ENCODE results near the gene HMX3. TPM values are rescaled to one million over a fixed set of nuclear protein-coding genes. Genes with fewer than 3 reads are reported as not detected.

HMX3 gene
- total RNA-seq, 1 donor from 2014 or later, result not detected

DNA sequence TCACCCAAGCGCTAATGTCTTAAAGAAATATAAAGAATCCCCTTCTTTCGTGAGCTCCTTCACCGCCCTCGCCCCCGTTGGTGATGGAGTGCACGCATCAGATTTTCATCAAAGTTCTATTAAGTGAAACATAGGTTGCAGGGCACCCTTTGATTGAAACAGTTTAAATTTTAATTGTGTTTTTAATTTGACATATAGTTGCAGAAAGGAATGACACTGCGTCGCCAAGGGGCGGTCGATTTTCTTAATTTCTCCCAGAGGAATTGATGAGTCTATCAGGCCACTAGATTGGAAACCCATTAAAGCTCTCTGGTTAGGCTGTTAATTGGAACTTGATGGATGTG, 8.0 kb downstream of the HMX3 start:
- peaks cover 95% of the 10 kb centered on the region for H3K27me3 Mint-ChIP-seq (ENCODE audit: low read depth)
- DNase-seq (ENCODE audit: low spot score in 2 of 2, unreplicated experiment in 2 of 2), result no peak
- H3K4me3 Mint-ChIP-seq, result no peak overlapping the region
- H3K9me3 Mint-ChIP-seq, result no peaks in the 10 kb centered on the region
- no peak overlapping the region for H3K27ac Mint-ChIP-seq
- no peaks in the 10 kb centered on the region for H3K36me3 Mint-ChIP-seq
- TF ChIP-seq, protein P1, sequence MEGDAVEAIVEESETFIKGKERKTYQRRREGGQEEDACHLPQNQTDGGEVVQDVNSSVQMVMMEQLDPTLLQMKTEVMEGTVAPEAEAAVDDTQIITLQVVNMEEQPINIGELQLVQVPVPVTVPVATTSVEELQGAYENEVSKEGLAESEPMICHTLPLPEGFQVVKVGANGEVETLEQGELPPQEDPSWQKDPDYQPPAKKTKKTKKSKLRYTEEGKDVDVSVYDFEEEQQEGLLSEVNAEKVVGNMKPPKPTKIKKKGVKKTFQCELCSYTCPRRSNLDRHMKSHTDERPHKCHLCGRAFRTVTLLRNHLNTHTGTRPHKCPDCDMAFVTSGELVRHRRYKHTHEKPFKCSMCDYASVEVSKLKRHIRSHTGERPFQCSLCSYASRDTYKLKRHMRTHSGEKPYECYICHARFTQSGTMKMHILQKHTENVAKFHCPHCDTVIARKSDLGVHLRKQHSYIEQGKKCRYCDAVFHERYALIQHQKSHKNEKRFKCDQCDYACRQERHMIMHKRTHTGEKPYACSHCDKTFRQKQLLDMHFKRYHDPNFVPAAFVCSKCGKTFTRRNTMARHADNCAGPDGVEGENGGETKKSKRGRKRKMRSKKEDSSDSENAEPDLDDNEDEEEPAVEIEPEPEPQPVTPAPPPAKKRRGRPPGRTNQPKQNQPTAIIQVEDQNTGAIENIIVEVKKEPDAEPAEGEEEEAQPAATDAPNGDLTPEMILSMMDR (IDR thresholded peaks at IDR 0.05; ENCODE audit: unreplicated experiment), result no peak
- H3K4me1 Mint-ChIP-seq, result peaks cover 14% of the 10 kb centered on the region

GRCh38 chr10:123144697-123145541, 9.1 kb downstream of the HMX3 start:
- H3K36me3 Mint-ChIP-seq, result no peaks in the 10 kb centered on the region
- H3K9me3 Mint-ChIP-seq, result no peaks in the 10 kb centered on the region
- no peak overlapping the region for H3K4me3 Mint-ChIP-seq
- H3K27me3 Mint-ChIP-seq (ENCODE audit: low read depth), result peaks cover 94% of the 10 kb centered on the region
- no peak for DNase-seq (ENCODE audit: low spot score in 2 of 2, unreplicated experiment in 2 of 2)
- TF ChIP-seq, protein P1 (IDR thresholded peaks at IDR 0.05; ENCODE audit: unreplicated experiment), result no peak
- peaks cover 12% of the 10 kb centered on the region for H3K4me1 Mint-ChIP-seq
- H3K27ac Mint-ChIP-seq, result no peak overlapping the region

DNA sequence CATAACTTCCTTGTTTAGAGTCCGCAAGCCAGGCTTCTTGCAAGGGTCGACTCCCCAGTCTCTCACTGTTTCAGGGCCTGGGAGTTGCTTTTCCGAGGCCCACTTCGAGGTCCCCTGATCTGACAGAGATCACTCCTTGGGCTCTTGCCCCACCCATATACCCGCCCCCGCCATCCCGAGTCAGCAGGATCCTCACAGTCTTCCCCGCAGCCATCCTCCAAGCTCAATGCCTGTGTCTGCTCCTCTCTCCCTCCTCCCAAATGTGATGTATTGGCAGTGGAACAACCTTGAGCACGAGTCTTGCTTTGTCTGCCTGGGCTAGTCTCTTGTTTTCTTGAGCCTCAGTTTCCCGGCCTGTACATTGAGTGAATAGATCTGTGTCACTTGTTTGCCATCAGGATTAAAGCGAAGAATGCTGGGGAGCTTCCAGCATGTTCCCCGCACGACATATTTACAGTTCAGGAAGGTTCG, 9.8 kb downstream of the HMX3 start:
- H3K27me3 Mint-ChIP-seq (ENCODE audit: low read depth), result peaks cover 94% of the 10 kb centered on the region
- TF ChIP-seq, protein P1 (IDR thresholded peaks at IDR 0.05; ENCODE audit: unreplicated experiment), result no peak
- H3K36me3 Mint-ChIP-seq, result no peaks in the 10 kb centered on the region
- no peaks in the 10 kb centered on the region for H3K9me3 Mint-ChIP-seq
- H3K27ac Mint-ChIP-seq, result no peak overlapping the region
- H3K4me3 Mint-ChIP-seq, result no peak overlapping the region
- no peak for DNase-seq (ENCODE audit: low spot score in 2 of 2, unreplicated experiment in 2 of 2)
- peaks cover 18% of the 10 kb centered on the region for H3K4me1 Mint-ChIP-seq

GRCh38 chr10:123146013-123146893, 10.5 kb downstream of the HMX3 start:
- no peaks in the 10 kb centered on the region for H3K9me3 Mint-ChIP-seq
- H3K36me3 Mint-ChIP-seq, result no peaks in the 10 kb centered on the region
- H3K27me3 Mint-ChIP-seq (ENCODE audit: low read depth), result peaks cover 94% of the 10 kb centered on the region
- H3K4me3 Mint-ChIP-seq, result no peak overlapping the region
- peaks cover 20% of the 10 kb centered on the region for H3K4me1 Mint-ChIP-seq
- TF ChIP-seq, protein P1 (IDR thresholded peaks at IDR 0.05; ENCODE audit: unreplicated experiment), result no peak
- no peak for DNase-seq (ENCODE audit: low spot score in 2 of 2, unreplicated experiment in 2 of 2)
- H3K27ac Mint-ChIP-seq, result no peak overlapping the region

- H3K4me1 Mint-ChIP-seq, result peaks cover 20% of the 10 kb centered on the region
- TF ChIP-seq, protein P1 (IDR thresholded peaks at IDR 0.05; ENCODE audit: unreplicated experiment), result no peak
These were observed 11.3 kb downstream of the HMX3 start for GRCh38 chr10:123146894-123147634.

More at GRCh38 chr10:123146894-123147634, 11.3 kb downstream of the HMX3 start:
- Mint-ChIP-seq H3K27me3 (ENCODE audit: low read depth) (peaks cover 94% of the 10 kb centered on the region), H3K27ac (no peak overlapping the region), H3K36me3 (no peaks in the 10 kb centered on the region), H3K9me3 (no peaks in the 10 kb centered on the region), H3K4me3 (no peak overlapping the region)
- no peak for DNase-seq (ENCODE audit: low spot score in 2 of 2, unreplicated experiment in 2 of 2)
